DND-41 (cell line): ENCODE data around the gene ANO9.

Experiments used
- ATAC-seq: fragments of 200-7000 bp; cut with Tn5 transposase; 3 replicates; pipeline ENCODE4 v1.9.1; 2021; ENCODE audit warnings: low read depth; ENCODE audit not compliant: insufficient read depth
- DNase-seq: peaks from one replicate; pipeline ENCODE4 v3.0.0-alpha.2; 2020
- H2AFZ ChIP-seq: 2 replicates; pipeline ENCODE4 v1.6.0; 2012; ENCODE audit warnings: low read depth, low read length
- H3K27ac ChIP-seq: 2 replicates; pipeline ENCODE4 v1.5.1; 2012; ENCODE audit warnings: low read length, inconsistent platforms
- H3K27me3 ChIP-seq: fragments of 200-600 bp; sonication (generic); 2 replicates; pipeline ENCODE4 v1.6.0; 2012; ENCODE audit warnings: low read length, mild to moderate bottlenecking, inconsistent platforms; ENCODE audit not compliant: insufficient read depth, poor library complexity
- H3K36me3 ChIP-seq: 2 replicates; pipeline ENCODE4 v1.5.1; 2012; ENCODE audit warnings: low read length, inconsistent platforms; ENCODE audit not compliant: insufficient read depth
- H3K4me1 ChIP-seq: 2 replicates; pipeline ENCODE4 v1.5.1; 2012; ENCODE audit warnings: mild to moderate bottlenecking, low read length; ENCODE audit not compliant: insufficient read depth
- H3K4me2 ChIP-seq: 2 replicates; pipeline ENCODE4 v1.6.0; 2012; ENCODE audit warnings: mild to moderate bottlenecking, moderate library complexity, low read length, inconsistent platforms; ENCODE audit not compliant: insufficient read depth
- H3K4me3 ChIP-seq, 2 experiments: fragments of 200-600 bp in 1 of 2; shearing (Covaris generic) in 1 of 2; 2 replicates each; pipeline ENCODE4 v1.5.1; 2012 to 2016; ENCODE audit warnings: inconsistent platforms in 2 of 2, low read length in 2 of 2, mild to moderate bottlenecking in 2 of 2, low read depth in 1 of 2, moderate library complexity in 1 of 2
- H3K79me2 ChIP-seq: 2 replicates; pipeline ENCODE4 v1.6.0; 2012; ENCODE audit warnings: low read length, inconsistent platforms; ENCODE audit not compliant: insufficient read depth
- H3K9ac ChIP-seq: 2 replicates; pipeline ENCODE4 v1.6.0; 2012; ENCODE audit warnings: low read depth, mild to moderate bottlenecking, inconsistent platforms, low read length, moderate library complexity
- H3K9me3 ChIP-seq: 2 replicates; pipeline ENCODE4 v1.5.1; 2012; ENCODE audit warnings: low read length, moderate library complexity, mild to moderate bottlenecking, inconsistent platforms; ENCODE audit not compliant: insufficient read depth, severe bottlenecking
- H4K20me1 ChIP-seq: 2 replicates; pipeline ENCODE4 v1.6.0; 2012; ENCODE audit warnings: low read length; ENCODE audit not compliant: insufficient read depth
- CTCF ChIP-seq: IDR thresholded peaks from 2 replicates; pipeline ENCODE4 v1.5.1; 2012; ENCODE audit warnings: borderline replicate concordance, low read length, moderate library complexity, mild to moderate bottlenecking; ENCODE audit not compliant: poor library complexity, severe bottlenecking; ENCODE audit errors: extremely low read depth
- EZH2 ChIP-seq: IDR thresholded peaks from 3 replicates; pipeline ENCODE4 v1.6.1; 2012; ENCODE audit warnings: borderline replicate concordance, low read depth, mild to moderate bottlenecking, moderate library complexity, low read length, inconsistent platforms; ENCODE audit not compliant: severe bottlenecking

Gene ANO9

GRCh38 chr11:372809-373715 lies 68.7 kb downstream of the ANO9 start:
- no peak overlapping the region for H3K9ac ChIP-seq
- H3K36me3 ChIP-seq = no peaks in the 10 kb centered on the region
- no peak for ATAC-seq
- DNase-seq = no peak
- no peaks in the 10 kb centered on the region for H3K4me1 ChIP-seq
- no peaks in the 10 kb centered on the region for H3K79me2 ChIP-seq
- H3K9me3 ChIP-seq = no peaks in the 10 kb centered on the region
- no peak overlapping the region for H3K4me2 ChIP-seq
- H2AFZ ChIP-seq = no peak overlapping the region
- no peaks in the 10 kb centered on the region for H4K20me1 ChIP-seq
- no peak overlapping the region for H3K4me3 ChIP-seq
- H3K27me3 ChIP-seq = no peaks in the 10 kb centered on the region
- no peak overlapping the region for H3K27ac ChIP-seq
- no peak for TF ChIP-seq EZH2
- no peak for TF ChIP-seq CTCF

- no peak overlapping the region for H3K4me3 ChIP-seq
- H2AFZ ChIP-seq = no peak overlapping the region
- H3K36me3 ChIP-seq = no peaks in the 10 kb centered on the region
- H3K27me3 ChIP-seq = no peaks in the 10 kb centered on the region
- H3K27ac ChIP-seq = no peak overlapping the region
- H4K20me1 ChIP-seq = no peaks in the 10 kb centered on the region
- H3K79me2 ChIP-seq = no peaks in the 10 kb centered on the region
- H3K4me2 ChIP-seq = no peak overlapping the region
- ATAC-seq (peak; percentile 32; the same call in 2 of the 3 replicates), DNase-seq (no peak)
- H3K9me3 ChIP-seq = no peaks in the 10 kb centered on the region
- no peak overlapping the region for H3K9ac ChIP-seq
- H3K4me1 ChIP-seq = no peaks in the 10 kb centered on the region
- TF ChIP-seq CTCF = no peak
- no peak for TF ChIP-seq EZH2
These were observed 69.9 kb downstream of the ANO9 start for GRCh38 chr11:371716-372590.

- Histone ChIP-seq H4K20me1 (no peaks in the 10 kb centered on the region), H2AFZ (no peak overlapping the region), H3K9me3 (no peaks in the 10 kb centered on the region), H3K27me3 (no peaks in the 10 kb centered on the region), H3K27ac (no peak overlapping the region), H3K4me2 (no peak overlapping the region), H3K4me1 (no peaks in the 10 kb centered on the region), H3K4me3 (no peak overlapping the region), H3K79me2 (no peaks in the 10 kb centered on the region), H3K9ac (no peak overlapping the region), H3K36me3 (no peaks in the 10 kb centered on the region)
- DNase-seq (no peak), ATAC-seq (0 out of 3 replicates have a peak, but pooled peaks have one; percentile 25)
- no peak for TF ChIP-seq EZH2
- no peak for TF ChIP-seq CTCF
These were observed 70.8 kb downstream of the ANO9 start for GRCh38 chr11:371051-371450.
